ENCODE data around the gene TATDN2.

- TF ChIP-seq CTCF (IDR thresholded peaks at IDR 0.05; ENCODE audit: poor library complexity) (no peak), EZH2 (IDR thresholded peaks at IDR 0.05; ENCODE audit: borderline replicate concordance) (no peak), EZH2phosphoT487 (IDR thresholded peaks at IDR 0.05; ENCODE audit: low read depth, severe bottlenecking, unreplicated experiment) (no peak)
Observed at GRCh38 chr3:10226293-10226692, 22.0 kb upstream of the TATDN2 start.
